CD4-positive, alpha-beta T cell treated with Interleukin-1 beta for 1 hour (primary cell): ENCODE results near the gene PHIP.
A peak's percentile ranks its signal among the peaks of the same experiment; 100 is the strongest.
"Not testable (repeated sequence)": the region's sequence is repeated elsewhere in the genome, so short reads cannot be mapped to it uniquely, and the experiment has no call there.

Source experiments
- DNase-seq, 2 donors: peaks; one replicate each; pipeline ENCODE4 v3.0.0-alpha.2; 2020 to 2022

Gene PHIP

GRCh38 chr6:79078075-79078969 lies at the start of gene PHIP:
Gene PHIP (minus strand): TSS chr6:79078254. CDS start chr6:79078068, 186 bp downstream.
- peak; percentile 92 to 93 for DNase-seq

GRCh38 chr6:79127660-79128059 lies 49.6 kb upstream of the PHIP start:
- no peak for DNase-seq

- no peak for DNase-seq
These were observed 41.2 kb upstream of the PHIP start for GRCh38 chr6:79119217-79119616.

GRCh38 chr6:79117752-79118151 lies 39.7 kb upstream of the PHIP start:
- DNase-seq, result no peak

- DNase-seq, result no peak
These were observed 37.6 kb upstream of the PHIP start for GRCh38 chr6:79115553-79116182.

GRCh38 chr6:79111549-79111948 lies 33.5 kb upstream of the PHIP start:
- DNase-seq, result no peak

- DNase-seq, result no peak
These were observed 23.1 kb upstream of the PHIP start for GRCh38 chr6:79101164-79101563.

- DNase-seq, result no peak
These were observed 22.2 kb upstream of the PHIP start for GRCh38 chr6:79100304-79100703.

- DNase-seq, result no peak
These were observed 16.9 kb upstream of the PHIP start for GRCh38 chr6:79094938-79095337.

- DNase-seq, result not testable (repeated sequence)
These were observed 13.7 kb upstream of the PHIP start for GRCh38 chr6:79091801-79092200.

- DNase-seq, result no peak
These were observed 11.7 kb upstream of the PHIP start for GRCh38 chr6:79089552-79090404.

- DNase-seq, result no peak
These were observed 6.6 kb upstream of the PHIP start for GRCh38 chr6:79084693-79085092.

- no peak for DNase-seq
These were observed 4.2 kb upstream of the PHIP start for GRCh38 chr6:79082304-79082703.

GRCh38 chr6:79081663-79082062 lies 3.6 kb upstream of the PHIP start:
- no peak for DNase-seq

GRCh38 chr6:79079561-79080041 lies 1.5 kb upstream of the PHIP start:
- no peak for DNase-seq

GRCh38 chr6:79077715-79078074 lies 359 bp downstream of the PHIP start:
- peak in 1 of 2 donors; percentile 62 for DNase-seq

- peak; percentile 89 for DNase-seq
These were observed 1.0 kb downstream of the PHIP start for GRCh38 chr6:79076782-79077641.

- DNase-seq, result no peak
These were observed 1.9 kb downstream of the PHIP start for GRCh38 chr6:79076160-79076559.

- DNase-seq, result no peak
These were observed 4.2 kb downstream of the PHIP start for GRCh38 chr6:79073888-79074287.

GRCh38 chr6:79072640-79073181 lies 5.3 kb downstream of the PHIP start:
- no peak for DNase-seq

- no peak for DNase-seq
These were observed 6.5 kb downstream of the PHIP start for GRCh38 chr6:79071547-79071946.
